ENCODE data around the gene KIF16B.

The KIF16B gene

GRCh38 chr20:16617056-16617455 lies 43.8 kb upstream of the KIF16B start:
- TF ChIP-seq CTCF (IDR thresholded peaks at IDR 0.05; ENCODE audit: control insufficient read depth, insufficient read depth, low read depth, low read length, missing control alignments), result no peak
- H3K4me3 ChIP-seq (ENCODE audit: control insufficient read depth, low read depth, low read length), result no peak overlapping the region
- DNase-seq (ENCODE audit: low read depth), result no peak

GRCh38 chr20:16616317-16616716 lies 43.1 kb upstream of the KIF16B start:
- no peak for DNase-seq (ENCODE audit: low read depth)
- no peak for TF ChIP-seq CTCF (IDR thresholded peaks at IDR 0.05; ENCODE audit: control insufficient read depth, insufficient read depth, low read depth, low read length, missing control alignments)
- H3K4me3 ChIP-seq (ENCODE audit: control insufficient read depth, low read depth, low read length), result no peak overlapping the region

GRCh38 chr20:16615199-16615598 lies 42.0 kb upstream of the KIF16B start:
- no peak overlapping the region for H3K4me3 ChIP-seq (ENCODE audit: control insufficient read depth, low read depth, low read length)
- DNase-seq (ENCODE audit: low read depth), result peak; percentile 63

GRCh38 chr20:16613954-16614353 lies 40.7 kb upstream of the KIF16B start:
- DNase-seq (ENCODE audit: low read depth), result no peak
- no peak for TF ChIP-seq CTCF (IDR thresholded peaks at IDR 0.05; ENCODE audit: control insufficient read depth, insufficient read depth, low read depth, low read length, missing control alignments)
- H3K4me3 ChIP-seq (ENCODE audit: control insufficient read depth, low read depth, low read length), result no peak overlapping the region

More at GRCh38 chr20:16615199-16615598, 42.0 kb upstream of the KIF16B start:
- TF ChIP-seq CTCF (IDR thresholded peaks at IDR 0.05; ENCODE audit: control insufficient read depth, insufficient read depth, low read depth, low read length, missing control alignments), result no peak

GRCh38 chr20:16612706-16613105 lies 39.5 kb upstream of the KIF16B start:
- TF ChIP-seq CTCF (IDR thresholded peaks at IDR 0.05; ENCODE audit: control insufficient read depth, insufficient read depth, low read depth, low read length, missing control alignments), result no peak
- no peak for DNase-seq (ENCODE audit: low read depth)

GRCh38 chr20:16611817-16612216 lies 38.6 kb upstream of the KIF16B start:
- TF ChIP-seq CTCF (IDR thresholded peaks at IDR 0.05; ENCODE audit: control insufficient read depth, insufficient read depth, low read depth, low read length, missing control alignments), result no peak
- no peak for DNase-seq (ENCODE audit: low read depth)
- no peak overlapping the region for H3K4me3 ChIP-seq (ENCODE audit: control insufficient read depth, low read depth, low read length)

More at GRCh38 chr20:16612706-16613105, 39.5 kb upstream of the KIF16B start:
- no peak overlapping the region for H3K4me3 ChIP-seq (ENCODE audit: control insufficient read depth, low read depth, low read length)

GRCh38 chr20:16609066-16609465 lies 35.8 kb upstream of the KIF16B start:
- H3K4me3 ChIP-seq (ENCODE audit: control insufficient read depth, low read depth, low read length), result no peak overlapping the region
- no peak for DNase-seq (ENCODE audit: low read depth)
- TF ChIP-seq CTCF (IDR thresholded peaks at IDR 0.05; ENCODE audit: control insufficient read depth, insufficient read depth, low read depth, low read length, missing control alignments), result no peak

All from AG09309 (cell line).